ENCODE results near the gene QRFPR.
"Not testable (repeated sequence)": the region's sequence is repeated elsewhere in the genome, so short reads cannot be mapped to it uniquely, and the experiment has no call there.

QRFPR gene

DNA sequence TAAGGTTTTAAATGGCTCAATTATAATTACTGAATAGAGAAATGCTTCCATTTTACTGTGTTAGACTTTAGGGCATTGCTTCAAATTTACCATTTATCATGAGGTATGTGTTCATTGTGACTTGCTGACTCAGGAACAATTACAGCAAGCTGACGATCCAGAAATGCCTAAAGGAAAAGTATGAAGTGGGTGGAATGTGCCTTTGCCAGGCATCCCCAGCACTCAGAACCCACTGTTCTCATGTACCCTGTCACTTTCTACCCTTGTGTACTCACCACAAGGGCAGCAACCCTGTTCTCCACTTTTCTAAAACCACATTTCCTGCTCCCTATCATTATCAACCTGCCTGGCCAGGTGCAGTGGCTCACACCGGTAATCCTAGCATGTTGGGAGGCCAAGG is 41.5 kb downstream of the QRFPR start:
- no peak for DNase-seq (ENCODE audit: low read depth)

DNA sequence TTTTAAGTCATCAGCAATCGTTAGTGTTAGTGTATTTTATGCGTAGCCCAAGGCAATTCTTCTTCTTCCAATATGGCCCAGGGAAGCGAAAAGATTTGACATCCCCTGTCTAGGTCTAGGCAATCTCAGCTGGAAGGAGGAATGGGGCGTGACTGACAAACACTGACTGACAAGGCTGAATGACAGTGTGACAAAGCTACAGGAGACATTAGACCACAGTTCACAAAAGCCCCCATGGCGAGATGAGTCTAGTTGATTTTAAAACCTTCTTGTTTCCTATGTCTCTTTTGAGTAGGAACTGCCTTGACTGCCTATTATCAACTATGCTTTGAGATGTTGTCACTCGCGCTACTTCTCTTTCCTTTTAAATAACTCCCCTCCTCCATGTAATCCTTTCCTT is 42.3 kb downstream of the QRFPR start:
- DNase-seq (ENCODE audit: low read depth), result no peak

- no peak for DNase-seq (ENCODE audit: low read depth)
Measured at GRCh38 chr4:121336706-121337105, 44.1 kb downstream of the QRFPR start.

GRCh38 chr4:121330180-121330665 is 50.6 kb downstream of the QRFPR start:
- DNase-seq (ENCODE audit: low read depth), result no peak

DNA sequence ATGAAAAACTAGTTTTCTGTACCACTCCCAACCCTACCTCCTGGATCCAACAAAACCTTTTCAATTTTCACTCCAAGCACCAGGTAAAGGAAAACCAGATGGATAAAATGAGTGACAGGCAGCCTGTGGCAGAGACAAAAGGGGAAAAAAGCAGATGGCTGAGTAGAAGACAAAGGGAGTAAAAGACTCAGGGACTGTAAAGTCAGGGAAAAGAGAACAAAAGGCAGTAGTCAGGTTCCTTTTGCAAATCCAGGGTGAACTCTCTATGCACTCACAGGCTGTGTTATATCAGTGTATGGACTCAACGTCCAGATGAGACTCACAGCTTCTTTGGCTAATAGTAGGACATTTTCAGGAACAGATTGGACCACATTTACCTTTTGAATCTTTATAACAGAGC is 54.2 kb downstream of the QRFPR start:
- no peak for DNase-seq (ENCODE audit: low read depth)

DNA sequence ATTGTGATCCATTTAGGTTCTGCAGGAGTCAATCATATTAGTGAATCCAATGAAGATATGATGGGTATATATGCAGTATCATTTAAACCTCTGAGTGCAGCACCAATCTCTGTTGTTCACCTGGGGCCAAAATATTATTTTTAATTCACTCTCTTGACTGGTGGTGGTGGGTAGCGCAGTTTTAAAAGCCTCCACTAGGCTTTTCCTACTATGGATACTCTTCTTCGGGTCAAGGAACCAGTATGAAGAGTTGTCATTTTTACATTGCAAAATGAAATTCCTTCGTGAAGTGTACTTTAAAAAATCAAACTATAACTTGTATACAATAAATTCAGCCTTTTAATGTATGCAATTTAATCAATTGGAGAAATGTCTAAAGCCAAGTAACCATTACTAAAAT is 56.5 kb downstream of the QRFPR start:
- DNase-seq (ENCODE audit: low read depth), result no peak

DNA sequence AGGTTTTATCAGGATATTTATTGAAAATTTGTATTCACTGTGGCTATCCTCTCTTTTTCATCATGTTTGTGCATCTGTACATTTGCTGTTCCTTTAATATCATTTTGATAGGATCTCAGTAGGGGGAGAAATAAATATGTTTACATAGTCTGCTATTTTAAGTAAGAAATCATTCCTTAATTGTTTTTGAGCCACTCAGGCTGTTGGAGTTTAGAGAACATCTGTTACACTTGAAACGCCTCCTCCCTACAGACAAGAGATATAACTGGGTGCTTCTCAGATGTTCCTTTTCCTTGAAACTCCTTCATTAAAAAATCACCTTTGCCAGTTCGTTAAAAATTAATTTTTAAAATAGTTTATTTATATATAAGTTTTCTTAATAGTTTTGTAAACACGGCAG is 59.4 kb downstream of the QRFPR start:
- no peak for DNase-seq (ENCODE audit: low read depth)

GRCh38 chr4:121316091-121316490 is 64.7 kb downstream of the QRFPR start:
- DNase-seq (ENCODE audit: low read depth), result no peak

- DNase-seq (ENCODE audit: low read depth), result not testable (repeated sequence)
Measured at GRCh38 chr4:121313430-121313829, 67.4 kb downstream of the QRFPR start.

DNA sequence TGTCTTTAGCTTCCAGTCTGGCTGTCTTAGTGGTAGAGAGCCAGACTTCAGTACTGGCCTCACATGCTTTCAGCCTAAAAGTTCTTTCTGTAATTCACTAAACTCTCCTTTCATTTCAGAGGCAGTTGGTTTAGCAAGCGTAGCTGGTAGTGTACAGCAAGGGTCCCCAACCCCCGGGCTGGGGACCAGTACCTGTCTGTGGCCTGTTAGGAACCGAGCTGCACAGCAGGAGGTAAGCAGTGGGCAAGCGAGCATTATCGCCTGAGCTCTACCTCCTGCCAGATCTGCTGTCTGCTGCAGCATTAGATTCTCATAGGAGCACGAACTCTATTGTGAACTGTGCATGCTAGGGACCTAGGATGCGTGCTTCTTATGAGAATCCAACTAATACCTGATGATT is 72.0 kb downstream of the QRFPR start:
- no peak for DNase-seq (ENCODE audit: low read depth)

DNA sequence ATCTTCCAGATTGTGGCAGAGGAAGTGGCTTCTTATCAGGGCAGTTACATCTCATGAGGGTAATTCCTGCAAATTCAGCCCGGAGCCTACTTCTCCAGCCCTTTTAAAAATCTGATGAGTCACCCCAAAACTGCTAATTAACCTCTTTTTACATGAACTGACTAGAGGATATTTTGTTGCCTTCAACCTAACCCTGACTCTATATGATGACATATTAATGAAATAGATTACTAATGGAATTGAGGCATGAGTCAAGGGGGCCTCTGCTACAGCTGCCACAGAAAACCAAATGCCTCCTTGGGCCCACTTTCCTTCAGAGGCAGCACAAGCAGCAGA is 72.5 kb downstream of the QRFPR start:
- no peak for DNase-seq (ENCODE audit: low read depth)

DNA sequence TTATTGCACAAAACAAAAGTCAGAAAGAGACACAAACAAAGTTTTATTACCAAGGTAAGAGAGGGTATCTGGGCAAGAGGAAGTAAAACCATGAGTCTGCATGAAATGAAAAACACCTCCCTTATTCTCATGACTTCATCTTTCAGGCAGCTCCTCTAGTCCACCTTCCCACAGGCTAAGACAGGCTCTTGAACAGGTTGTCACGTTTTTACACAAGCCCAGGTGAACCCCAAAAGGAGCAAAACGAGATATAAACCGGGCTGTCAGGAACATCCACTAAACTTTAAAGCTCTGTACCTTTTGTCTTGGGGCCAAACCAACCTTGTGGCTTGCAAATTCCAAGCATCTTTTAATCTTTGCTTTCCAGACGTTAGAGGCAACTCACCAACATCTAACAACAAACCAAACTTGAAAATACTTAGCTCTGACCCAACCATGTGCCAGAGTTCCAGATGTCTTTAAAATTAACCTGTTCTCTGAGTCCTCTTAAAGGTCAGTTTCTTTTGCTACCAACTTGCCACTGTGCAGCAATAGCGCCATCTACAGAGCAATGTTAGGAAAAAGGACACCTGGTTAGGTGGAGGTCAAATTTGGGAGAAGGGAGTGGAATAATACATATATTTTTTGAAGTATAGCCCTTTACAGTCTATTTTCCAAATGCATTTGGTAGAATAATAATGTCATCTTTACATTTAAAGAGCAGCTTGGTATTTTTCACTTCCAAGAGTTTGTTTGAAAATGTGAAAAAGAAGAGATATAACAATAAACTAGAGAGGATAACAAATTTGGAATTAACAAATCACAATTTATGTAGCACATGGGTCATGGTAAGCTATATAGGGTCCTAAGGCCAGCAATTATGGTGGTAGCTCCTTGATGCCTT is 73.1 kb downstream of the QRFPR start:
- no peak for DNase-seq (ENCODE audit: low read depth)

GRCh38 chr4:121306931-121307330 is 73.9 kb downstream of the QRFPR start:
- DNase-seq (ENCODE audit: low read depth), result no peak

- DNase-seq (ENCODE audit: low read depth), result no peak
Measured at GRCh38 chr4:121304893-121305292, 75.9 kb downstream of the QRFPR start.

DNA sequence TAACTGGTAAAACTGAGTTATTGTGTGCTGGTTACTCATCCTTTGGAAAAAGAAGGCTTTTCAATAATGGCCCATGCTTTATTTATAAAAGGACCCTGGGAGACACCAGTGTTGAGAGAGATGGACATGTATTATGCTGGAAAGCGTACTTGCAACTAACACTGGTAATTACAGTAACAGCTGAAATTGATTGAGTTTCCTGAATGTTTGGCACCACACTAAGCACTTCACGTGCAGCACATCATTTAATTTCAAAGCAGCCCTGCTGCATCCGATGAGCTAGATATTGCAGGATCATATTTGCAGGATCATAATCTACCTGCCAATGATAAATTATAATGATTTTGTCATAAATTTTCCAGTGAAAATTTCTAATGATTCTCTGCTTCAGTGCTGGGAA is 81.5 kb downstream of the QRFPR start:
- DNase-seq (ENCODE audit: low read depth), result no peak

- no peak for DNase-seq (ENCODE audit: low read depth)
Measured at GRCh38 chr4:121283319-121283718, 97.5 kb downstream of the QRFPR start.

- no peak for DNase-seq (ENCODE audit: low read depth)
Measured at GRCh38 chr4:121280425-121280824, 100.4 kb downstream of the QRFPR start.

DNA sequence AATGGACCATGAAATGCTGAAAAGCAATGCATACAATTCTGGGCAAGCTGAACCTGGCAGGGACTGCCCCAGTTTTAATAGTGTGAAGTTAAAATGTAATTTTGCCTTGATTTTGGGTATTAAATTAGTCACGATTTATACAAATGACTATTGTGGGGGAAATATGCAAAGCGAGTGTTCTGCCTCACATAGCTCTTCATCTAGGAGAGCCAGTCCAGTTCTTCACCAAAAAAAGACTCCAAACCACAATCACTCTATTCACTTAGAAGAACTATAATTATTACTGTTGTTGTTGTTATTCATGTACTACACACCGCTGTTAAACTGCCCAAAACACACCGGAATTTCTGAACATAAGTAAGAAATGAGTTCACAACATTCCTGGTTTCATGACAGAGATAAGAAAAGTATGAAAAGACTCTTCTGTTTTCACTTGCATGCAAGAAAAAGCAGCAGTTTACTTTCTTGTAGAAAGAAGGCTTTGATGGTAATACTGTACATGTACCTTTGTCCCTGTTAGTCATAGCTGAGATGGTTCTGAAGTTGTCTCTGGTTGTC is 101.9 kb downstream of the QRFPR start:
- DNase-seq (ENCODE audit: low read depth), result no peak

All from stimulated activated CD8-positive, alpha-beta memory T cell treated with anti-CD3 and anti-CD28 coated beads, Interleukin-7, amount 100 ng/mL, for 24 hours (primary cell).